ENCODE data around the gene AGPS. TPM values are rescaled to one million over a fixed set of nuclear protein-coding genes. Genes with fewer than 3 reads are reported as not detected.

AGPS gene
- total and polyA plus RNA-seq, 2 of the 13 experiments (the other 11 are each of a cell fraction or from before 2014, with no cell fraction given), result 39.4 to 99.0 TPM

DNA sequence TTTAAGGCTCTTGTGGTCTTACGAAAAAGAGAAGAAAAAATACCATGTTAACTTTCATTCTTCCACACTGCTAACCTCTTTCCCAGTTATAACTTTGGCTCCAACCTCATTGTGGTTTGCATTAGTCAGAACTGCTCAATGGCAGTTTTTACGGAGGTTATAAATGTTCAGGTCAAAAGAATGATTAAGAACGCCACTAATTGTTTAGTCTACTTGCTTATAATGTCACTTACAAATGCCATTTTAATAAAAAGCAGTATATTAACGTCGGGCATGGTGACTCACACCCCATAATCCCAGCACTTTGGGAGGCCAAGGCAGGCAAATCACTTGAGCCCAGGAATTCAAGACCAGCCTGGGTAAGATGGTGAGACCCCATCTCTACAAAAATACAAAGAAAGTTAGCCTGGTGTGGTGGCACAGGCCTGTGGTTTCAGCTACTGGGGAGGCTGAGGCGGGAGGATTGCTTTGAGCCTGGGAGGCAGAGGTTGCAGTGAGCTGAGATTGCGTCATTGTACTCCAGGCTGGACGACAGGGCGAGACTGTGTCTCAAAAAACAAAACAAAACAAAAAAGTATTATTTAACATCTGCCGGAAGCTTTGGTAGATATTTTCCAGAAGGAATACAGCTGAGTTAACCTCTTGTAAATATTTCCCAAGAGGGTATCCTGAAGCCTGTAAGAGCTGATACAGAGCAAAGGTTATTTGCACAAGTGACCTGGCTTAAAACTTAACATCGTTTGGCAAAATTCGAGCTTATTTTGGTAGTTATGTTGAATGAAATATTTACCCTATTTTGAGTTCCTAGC is 5.1 kb downstream of the AGPS start (continued):
- no peak for TF ChIP-seq U2AF1 (optimal IDR thresholded peaks at IDR 0.05; ENCODE audit: low read depth, low read length)
- no peak for TF ChIP-seq REL (CRISPR knock-in tag; conservative IDR thresholded peaks at IDR 0.05)
- no peak for TF ChIP-seq ESRRA (CRISPR knock-in tag; IDR thresholded peaks at IDR 0.05; ENCODE audit: low read depth)
- peak; percentile 74 for TF ChIP-seq ZFX (CRISPR knock-in tag; IDR thresholded peaks at IDR 0.05; ENCODE audit: low read depth)
- TF ChIP-seq GABPA (IDR thresholded peaks at IDR 0.05; ENCODE audit: low read depth, low read length), result no peak
- peak; percentile 70 for TF ChIP-seq GABPA (CRISPR knock-in tag; IDR thresholded peaks at IDR 0.05; ENCODE audit: low read depth)
- TF ChIP-seq, protein P1, sequence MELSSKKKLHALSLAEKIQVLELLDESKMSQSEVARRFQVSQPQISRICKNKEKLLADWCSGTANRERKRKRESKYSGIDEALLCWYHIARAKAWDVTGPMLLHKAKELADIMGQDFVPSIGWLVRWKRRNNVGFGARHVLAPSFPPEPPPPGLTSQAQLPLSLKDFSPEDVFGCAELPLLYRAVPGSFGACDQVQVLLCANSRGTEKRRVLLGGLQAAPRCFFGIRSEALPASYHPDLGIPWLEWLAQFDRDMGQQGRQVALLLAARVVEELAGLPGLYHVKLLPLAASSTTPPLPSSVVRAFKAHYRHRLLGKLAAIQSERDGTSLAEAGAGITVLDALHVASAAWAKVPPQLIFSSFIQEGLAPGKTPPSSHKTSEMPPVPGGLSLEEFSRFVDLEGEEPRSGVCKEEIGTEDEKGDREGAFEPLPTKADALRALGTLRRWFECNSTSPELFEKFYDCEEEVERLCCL (CRISPR knock-in tag; IDR thresholded peaks at IDR 0.05; ENCODE audit: borderline replicate concordance), result no peak
- peak; percentile 95 for TF ChIP-seq MIXL1 (CRISPR knock-in tag; IDR thresholded peaks at IDR 0.05)
- TF ChIP-seq, protein P2, sequence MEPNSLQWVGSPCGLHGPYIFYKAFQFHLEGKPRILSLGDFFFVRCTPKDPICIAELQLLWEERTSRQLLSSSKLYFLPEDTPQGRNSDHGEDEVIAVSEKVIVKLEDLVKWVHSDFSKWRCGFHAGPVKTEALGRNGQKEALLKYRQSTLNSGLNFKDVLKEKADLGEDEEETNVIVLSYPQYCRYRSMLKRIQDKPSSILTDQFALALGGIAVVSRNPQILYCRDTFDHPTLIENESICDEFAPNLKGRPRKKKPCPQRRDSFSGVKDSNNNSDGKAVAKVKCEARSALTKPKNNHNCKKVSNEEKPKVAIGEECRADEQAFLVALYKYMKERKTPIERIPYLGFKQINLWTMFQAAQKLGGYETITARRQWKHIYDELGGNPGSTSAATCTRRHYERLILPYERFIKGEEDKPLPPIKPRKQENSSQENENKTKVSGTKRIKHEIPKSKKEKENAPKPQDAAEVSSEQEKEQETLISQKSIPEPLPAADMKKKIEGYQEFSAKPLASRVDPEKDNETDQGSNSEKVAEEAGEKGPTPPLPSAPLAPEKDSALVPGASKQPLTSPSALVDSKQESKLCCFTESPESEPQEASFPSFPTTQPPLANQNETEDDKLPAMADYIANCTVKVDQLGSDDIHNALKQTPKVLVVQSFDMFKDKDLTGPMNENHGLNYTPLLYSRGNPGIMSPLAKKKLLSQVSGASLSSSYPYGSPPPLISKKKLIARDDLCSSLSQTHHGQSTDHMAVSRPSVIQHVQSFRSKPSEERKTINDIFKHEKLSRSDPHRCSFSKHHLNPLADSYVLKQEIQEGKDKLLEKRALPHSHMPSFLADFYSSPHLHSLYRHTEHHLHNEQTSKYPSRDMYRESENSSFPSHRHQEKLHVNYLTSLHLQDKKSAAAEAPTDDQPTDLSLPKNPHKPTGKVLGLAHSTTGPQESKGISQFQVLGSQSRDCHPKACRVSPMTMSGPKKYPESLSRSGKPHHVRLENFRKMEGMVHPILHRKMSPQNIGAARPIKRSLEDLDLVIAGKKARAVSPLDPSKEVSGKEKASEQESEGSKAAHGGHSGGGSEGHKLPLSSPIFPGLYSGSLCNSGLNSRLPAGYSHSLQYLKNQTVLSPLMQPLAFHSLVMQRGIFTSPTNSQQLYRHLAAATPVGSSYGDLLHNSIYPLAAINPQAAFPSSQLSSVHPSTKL (CRISPR knock-in tag; IDR thresholded peaks at IDR 0.05), result peak; percentile 99
- no peak for TF ChIP-seq ATF7-NPFF (CRISPR knock-in tag; IDR thresholded peaks at IDR 0.05; ENCODE audit: low read depth)
- no peak for TF ChIP-seq SUZ12 (IDR thresholded peaks at IDR 0.05; ENCODE audit: low read depth, low read length)
- TF ChIP-seq ZNF607 (CRISPR knock-in tag; IDR thresholded peaks at IDR 0.05; ENCODE audit: borderline replicate concordance), result no peak
- TF ChIP-seq ZNF354B (CRISPR knock-in tag; IDR thresholded peaks at IDR 0.05), result peak; percentile 76; the same call in 1 of the 2 replicates
- TF ChIP-seq RORA (CRISPR knock-in tag; IDR thresholded peaks at IDR 0.05), result no peak
- TF ChIP-seq SSRP1 (CRISPR knock-in tag; IDR thresholded peaks at IDR 0.05), result peak; percentile 49; the same call in 1 of the 2 replicates
- no peak for TF ChIP-seq HCFC1 (IDR thresholded peaks at IDR 0.05; ENCODE audit: low read depth, low read length)
- no peak for TF ChIP-seq RELA (CRISPR knock-in tag; IDR thresholded peaks at IDR 0.05)
- no peak for TF ChIP-seq CENPT (CRISPR knock-in tag; IDR thresholded peaks at IDR 0.05; ENCODE audit: low read depth)
- TF ChIP-seq, protein P3, sequence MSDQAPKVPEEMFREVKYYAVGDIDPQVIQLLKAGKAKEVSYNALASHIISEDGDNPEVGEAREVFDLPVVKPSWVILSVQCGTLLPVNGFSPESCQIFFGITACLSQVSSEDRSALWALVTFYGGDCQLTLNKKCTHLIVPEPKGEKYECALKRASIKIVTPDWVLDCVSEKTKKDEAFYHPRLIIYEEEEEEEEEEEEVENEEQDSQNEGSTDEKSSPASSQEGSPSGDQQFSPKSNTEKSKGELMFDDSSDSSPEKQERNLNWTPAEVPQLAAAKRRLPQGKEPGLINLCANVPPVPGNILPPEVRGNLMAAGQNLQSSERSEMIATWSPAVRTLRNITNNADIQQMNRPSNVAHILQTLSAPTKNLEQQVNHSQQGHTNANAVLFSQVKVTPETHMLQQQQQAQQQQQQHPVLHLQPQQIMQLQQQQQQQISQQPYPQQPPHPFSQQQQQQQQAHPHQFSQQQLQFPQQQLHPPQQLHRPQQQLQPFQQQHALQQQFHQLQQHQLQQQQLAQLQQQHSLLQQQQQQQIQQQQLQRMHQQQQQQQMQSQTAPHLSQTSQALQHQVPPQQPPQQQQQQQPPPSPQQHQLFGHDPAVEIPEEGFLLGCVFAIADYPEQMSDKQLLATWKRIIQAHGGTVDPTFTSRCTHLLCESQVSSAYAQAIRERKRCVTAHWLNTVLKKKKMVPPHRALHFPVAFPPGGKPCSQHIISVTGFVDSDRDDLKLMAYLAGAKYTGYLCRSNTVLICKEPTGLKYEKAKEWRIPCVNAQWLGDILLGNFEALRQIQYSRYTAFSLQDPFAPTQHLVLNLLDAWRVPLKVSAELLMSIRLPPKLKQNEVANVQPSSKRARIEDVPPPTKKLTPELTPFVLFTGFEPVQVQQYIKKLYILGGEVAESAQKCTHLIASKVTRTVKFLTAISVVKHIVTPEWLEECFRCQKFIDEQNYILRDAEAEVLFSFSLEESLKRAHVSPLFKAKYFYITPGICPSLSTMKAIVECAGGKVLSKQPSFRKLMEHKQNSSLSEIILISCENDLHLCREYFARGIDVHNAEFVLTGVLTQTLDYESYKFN (CRISPR knock-in tag; conservative IDR thresholded peaks at IDR 0.05), result peak; percentile 99
- peak; percentile 97 for TF ChIP-seq CBX1 (IDR thresholded peaks at IDR 0.05; ENCODE audit: low read depth)
